Stimulated activated CD8-positive, alpha-beta memory T cell treated with anti-CD3 and anti-CD28 coated beads, Interleukin-4, amount 100 ng/mL, for 24 hours (primary cell): Measurements from ENCODE around the gene LPP.

Experiments
- DNase-seq: peaks from one replicate; pipeline ENCODE4 v3.0.0-alpha.2; 2020; ENCODE audit warnings: low read depth

The LPP gene

DNA sequence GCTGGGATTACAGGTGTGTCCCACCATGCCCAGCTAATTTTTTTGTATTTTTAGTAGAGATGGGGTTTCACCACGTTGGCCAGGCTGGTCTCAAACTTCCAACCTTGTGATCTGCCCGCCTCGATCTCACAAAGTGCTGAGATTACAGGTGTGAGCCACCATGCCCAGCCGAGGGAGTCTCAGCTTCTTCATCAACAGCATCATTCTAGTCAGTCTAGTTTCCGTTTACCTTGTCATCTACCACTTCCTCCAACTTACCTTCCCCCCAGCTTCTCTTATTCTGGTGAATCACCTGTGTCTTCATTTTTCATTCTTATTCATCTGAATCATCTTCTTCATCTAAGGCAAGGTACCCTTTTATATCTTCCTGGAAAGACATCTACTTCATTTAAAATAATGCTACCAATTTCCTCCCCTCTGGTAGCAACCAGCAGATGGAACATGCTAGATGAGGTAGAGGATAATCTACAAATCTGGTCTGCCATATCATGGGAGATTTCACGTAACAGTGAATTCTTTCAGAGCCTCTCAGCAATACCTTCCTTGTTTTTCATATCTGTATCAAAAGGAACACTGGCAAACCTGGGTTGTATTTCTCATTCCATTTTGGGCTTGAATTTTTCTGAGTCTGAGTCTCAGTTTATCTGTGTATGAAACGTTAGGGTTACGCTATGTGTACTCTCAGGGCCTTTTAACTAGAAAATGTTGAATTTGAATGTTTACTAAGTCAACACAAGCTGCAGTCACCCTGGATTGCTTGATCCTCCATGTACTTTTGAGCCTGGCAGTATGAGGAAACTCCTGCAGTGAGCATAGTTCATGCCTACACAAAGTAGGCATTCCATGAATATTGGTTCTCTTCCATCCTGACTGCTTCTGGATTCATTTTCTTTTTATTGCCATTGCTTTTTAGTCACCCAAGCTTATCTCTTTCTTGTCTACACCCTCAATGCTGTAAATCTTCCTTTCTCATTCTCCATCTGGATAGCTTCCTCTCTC lies 16.8 kb downstream of the LPP start:
- DNase-seq = no peak

DNA sequence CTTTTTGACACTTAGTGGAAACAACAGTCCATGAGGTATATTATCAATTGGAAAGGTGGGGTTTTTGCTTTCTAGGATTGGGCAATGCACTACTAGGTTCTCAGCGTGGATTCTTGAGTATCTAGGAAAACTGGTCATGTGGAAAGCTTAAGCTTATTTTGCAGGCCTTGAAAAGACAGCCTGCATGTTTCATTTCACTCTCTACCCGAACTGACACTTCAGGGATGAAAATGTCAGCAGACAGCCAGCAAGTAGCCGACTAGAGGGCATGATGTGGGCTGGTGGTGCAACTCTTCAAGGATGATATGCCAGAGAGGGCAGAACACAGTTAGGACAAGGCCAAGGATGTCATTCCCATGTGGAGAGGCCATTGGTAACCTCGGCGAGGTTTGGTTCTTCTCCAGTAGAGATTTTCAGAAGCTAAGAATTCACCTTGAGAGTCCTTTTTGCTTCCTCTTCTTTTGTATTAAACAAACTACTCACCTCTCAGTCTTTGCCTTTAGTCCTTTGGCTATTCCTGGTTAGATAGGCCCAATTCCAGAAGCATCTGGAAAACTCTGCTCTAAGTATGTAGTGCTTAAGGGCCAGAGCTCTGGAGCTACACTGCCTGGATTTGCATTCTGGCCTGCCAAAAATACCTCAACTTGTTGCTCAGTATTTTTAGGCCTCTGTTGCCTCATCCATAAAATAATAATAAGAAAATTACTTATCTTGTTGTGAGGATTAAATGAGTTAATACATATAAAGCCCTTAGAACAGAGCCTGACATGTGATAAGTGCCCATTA lies 17.9 kb downstream of the LPP start:
- DNase-seq = no peak

DNA sequence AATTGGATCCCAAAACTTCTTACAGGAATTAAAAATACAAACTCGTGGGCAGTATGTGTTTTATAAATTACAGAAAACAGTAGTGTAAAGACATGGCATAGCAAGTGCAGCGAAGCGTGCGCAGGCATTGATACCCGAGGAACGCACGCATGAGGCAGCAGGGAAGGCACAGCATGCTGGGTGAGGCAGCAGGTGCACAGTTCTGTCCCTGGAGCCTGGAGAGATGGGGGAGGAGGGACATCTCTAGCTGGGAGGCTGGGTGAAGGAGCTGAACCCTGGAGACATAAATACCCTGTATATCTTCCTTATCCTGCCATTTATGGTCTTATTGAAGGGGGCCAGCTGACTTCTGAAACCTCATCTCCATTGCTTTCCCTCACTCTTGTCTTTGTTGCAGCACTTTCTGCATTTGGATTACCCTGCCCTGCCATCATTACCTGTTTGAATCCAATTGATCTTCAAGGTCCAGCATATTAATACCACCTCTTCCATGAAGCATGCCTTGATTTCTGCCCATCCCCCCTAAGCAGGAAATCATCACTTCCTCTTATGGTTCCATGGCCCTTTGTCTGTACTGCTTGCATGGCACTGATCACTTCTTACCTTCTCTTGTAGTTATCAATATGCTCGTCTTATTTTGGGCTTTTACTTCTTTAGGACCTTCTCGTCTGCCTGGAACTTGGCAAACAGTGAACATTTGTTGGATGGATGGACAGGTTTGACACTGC lies 20.5 kb downstream of the LPP start:
- DNase-seq = no peak

DNA sequence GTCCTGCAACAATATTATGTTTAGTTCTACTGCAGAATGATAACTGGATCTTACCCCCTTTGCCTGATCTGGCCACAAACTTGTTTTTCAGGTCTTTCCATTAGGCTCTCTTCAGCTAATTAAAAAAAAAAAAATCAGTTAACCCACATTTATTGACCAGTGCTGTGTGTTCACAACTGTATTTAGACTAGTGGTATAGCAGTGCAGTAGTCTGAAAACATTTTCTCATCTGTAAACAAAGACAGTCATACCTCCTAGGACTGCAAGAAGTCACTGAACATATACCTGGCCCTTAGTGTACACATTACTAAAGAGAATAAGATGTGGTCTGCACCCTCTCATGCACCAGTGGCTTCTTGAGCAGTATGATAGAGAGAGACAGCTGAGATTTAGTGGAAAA lies 22.5 kb downstream of the LPP start:
- DNase-seq = no peak

GRCh38 chr3:188176884-188177283 lies 22.9 kb downstream of the LPP start:
- DNase-seq = no peak

DNA sequence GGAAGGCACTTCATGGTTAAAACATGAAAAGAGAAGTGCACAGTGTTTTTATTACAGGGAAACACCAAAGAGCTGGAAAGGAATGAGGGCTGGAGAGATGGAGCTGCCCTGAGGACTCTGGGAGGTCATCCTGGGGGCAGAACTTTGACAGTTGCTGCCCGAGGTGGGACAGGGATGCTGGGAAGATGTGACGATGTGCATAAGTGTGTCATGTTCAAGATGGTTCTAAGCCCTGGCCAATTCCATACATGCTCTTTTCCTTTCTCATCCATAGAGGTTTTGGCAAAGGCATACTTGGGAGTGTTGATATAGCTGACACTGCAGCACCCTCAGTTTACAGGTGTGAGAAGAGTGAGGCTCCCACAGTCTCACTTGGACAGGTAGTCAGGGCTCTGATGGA lies 23.8 kb downstream of the LPP start:
- DNase-seq = no peak

- DNase-seq = no peak
Measured at GRCh38 chr3:188178293-188178936, 24.5 kb downstream of the LPP start.

DNA sequence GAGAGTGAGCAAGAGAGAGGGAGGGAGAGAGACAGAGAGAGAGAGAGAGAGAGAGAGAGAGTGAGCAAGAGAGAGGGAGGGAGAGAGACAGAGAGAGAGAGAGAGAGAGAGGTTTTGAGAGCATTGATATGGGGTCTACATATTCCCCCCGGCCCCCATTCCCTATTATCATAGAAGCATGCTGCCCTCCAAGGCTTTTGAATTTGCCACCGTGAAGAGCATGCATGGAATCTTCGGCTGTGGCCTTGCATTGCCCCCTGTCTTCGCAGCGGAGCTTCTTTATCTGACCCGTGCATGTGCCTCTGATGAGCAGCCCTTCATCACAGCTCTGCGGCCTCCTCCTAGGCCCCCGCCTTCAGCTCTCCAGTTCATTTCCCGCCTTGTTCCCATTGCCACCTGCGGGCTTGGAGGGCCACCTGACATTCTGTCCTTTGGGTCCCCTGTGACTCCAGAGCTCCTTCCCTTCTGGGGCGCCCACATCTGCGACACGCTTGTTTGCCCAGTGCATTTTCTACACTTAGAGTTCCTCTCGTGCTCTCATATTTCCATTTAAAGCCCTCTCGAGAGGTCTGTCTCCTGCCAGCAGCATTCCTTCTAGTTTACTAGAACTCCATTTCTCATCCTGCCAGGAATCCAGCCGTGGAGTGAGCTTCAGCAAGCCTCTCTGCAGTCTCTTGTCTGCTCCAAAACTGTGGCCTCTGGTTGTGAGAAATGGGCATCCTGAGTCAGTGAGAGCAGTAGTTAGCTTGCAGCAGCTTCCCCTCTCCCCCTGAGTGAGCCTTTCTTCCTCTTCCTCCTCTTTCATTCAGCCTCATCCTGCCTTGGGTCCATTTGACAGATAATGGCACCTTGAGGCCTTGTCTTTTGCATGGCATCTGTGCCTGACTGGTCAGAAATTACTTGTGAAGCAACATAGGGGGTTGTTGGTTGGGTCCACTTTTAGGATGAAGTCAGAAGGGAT lies 25.3 kb downstream of the LPP start:
- DNase-seq = no peak

DNA sequence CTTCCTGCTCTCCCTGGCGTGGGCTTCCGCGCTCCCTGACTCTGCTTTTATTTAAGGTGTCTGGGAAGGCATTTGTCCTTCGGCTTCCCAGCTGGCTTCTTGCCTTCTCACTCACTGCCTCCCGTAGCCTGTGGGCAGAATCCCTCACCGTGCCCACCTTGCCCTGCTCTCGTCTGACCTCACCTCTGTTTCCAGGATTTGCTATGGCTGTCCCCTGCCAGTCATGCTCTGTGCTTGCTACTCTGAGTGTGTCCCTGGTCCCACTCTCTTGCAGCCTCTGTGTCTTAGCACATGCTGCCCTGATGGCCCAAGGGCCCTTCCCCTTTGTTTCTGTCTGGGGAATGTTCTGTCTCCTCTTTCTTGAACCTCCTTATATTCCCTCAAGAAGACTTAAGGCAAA lies 26.2 kb downstream of the LPP start:
- DNase-seq = no peak

DNA sequence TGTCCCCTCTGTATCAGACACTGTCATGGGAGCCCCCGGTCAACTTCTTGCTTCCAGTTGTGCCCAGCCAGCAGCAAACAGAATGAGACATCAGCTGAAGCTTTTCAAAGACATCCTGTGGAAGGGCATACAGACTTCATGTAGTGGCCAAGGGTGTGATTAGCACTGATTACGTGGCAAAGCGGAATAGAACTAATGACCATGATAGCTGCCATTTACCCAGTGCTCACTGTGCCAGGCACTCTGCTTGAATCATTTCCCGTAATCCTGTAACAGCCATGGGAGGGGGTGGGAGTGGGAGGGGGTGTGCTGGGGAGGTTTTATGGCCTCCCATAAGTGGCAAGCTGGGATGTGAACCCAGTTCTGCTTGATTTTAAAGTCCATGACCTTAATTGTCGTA lies 29.5 kb downstream of the LPP start:
- DNase-seq = no peak

DNA sequence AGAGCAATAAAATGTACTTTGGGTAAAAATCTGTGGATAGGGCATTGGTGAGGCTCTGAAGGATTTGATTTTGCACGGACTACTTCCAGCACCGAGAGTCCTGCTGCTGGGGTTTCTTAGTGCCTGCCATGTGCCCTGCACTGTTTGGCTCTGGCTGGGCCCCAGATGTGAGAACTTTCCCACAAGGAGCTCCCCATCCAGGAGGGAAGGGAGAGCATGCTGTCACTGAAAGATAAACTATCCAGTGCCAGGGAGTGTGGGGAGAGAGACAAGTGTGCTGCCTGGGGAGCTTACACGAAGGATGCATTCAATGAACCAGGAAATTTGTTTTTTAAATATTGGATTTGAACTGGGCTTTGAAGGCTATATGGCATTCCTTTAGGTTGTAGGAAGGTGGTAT lies 30.2 kb downstream of the LPP start:
- no peak for DNase-seq

DNA sequence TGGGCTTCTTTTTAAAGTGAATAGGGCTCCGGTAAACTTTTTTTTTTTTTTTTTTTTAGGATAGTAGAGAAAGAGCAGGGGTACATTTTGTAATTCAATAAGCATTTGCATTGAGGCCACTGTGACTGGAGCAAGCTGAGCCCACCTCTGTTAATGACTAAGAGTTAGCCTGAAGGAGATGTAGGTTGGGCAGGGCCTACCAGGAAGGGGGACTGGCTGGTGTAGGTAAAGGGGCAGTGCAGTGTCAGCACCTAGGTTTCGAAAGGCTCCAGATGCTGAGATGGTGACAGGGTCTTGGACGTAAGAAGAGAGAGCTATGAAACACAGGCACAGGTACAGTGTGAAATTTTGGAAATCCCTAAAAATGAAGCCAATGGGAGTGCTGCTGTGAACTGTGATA lies 30.7 kb downstream of the LPP start:
- no peak for DNase-seq

GRCh38 chr3:188185717-188186251 lies 31.8 kb downstream of the LPP start:
- no peak for DNase-seq

GRCh38 chr3:188187053-188187452 lies 33.1 kb downstream of the LPP start:
- DNase-seq = no peak

GRCh38 chr3:188188911-188189310 lies 35.0 kb downstream of the LPP start:
- no peak for DNase-seq

GRCh38 chr3:188191460-188191859 lies 37.5 kb downstream of the LPP start:
- no peak for DNase-seq

- DNase-seq = no peak
Measured at GRCh38 chr3:188192034-188192433, 38.1 kb downstream of the LPP start.

DNA sequence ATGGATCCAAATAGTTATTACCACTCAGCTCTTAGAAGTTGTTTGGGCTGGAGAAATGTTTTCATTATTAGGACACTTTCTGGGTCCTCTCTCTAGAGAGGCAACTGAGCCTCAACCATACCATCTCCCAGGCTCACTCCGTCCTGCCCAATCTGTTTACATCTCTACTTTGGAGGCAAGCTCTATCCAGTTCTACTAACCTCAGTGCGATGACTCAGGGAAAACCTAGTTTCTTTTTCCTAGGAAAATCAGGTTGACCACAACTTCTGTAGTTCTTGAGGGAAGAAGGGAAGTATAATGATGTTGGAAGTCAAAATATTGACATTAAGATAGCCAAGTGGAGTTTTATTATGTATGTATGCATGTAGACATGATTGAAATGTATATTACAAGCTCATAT lies 40.4 kb downstream of the LPP start:
- DNase-seq = no peak

DNA sequence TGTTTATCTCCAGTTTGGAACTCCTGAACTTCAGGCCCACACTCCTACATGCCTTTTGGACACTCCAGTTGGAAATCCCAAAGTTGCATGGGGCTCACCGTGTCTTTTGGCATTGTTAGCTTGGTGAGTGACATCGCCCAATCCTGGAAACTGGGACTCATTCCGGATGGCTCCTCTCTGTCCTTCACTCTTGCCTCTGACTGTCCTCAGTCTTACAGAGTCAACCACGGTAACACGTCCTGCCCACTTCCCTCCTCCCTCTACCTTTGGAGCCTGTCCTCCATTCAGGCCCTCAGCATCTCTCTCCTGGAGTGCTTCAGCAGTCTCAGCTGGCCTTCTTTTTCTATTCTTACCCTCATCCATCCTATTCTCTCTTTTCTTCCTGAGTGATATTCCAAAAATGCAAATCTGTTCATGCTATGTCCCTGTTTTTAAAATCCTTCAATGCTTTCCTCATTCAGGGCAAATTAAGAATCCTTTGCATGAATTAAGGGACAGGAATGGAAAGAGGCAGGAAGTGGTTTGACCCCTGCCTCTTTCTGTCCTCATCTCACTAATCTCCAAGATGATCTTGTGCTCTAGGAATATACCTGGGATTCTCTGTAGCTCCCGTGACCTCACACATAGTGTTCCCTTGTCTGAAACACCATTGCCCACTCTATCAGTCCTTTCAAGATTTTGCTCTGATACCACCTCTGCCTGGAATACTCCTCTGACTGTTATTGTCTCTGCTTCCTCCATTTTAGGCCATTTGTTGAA lies 42.5 kb downstream of the LPP start:
- DNase-seq = no peak

DNA sequence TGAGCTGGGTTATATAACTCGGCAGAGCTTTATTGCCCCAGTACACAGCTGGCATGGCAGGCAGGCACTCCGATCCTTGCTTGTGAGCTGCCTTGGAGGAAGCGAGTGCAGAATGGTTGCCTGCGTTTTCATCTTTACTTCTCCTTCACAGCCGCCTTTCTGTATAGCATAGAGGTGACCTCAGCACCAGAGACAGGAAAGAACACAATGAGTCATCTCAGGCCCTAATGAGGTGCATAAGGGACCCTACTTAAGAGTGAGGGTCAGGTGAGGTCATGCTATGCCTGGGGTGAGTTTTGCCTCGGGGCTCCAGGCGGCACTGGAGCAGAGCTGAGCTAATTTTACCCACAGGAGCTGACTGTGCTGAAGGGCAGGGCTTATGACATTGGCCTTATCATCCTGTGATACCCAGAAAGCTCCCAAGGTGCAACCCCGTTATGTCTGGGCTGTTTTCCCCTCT lies 43.5 kb downstream of the LPP start:
- no peak for DNase-seq
